ENCODE results near the gene SIRT2.

DNA sequence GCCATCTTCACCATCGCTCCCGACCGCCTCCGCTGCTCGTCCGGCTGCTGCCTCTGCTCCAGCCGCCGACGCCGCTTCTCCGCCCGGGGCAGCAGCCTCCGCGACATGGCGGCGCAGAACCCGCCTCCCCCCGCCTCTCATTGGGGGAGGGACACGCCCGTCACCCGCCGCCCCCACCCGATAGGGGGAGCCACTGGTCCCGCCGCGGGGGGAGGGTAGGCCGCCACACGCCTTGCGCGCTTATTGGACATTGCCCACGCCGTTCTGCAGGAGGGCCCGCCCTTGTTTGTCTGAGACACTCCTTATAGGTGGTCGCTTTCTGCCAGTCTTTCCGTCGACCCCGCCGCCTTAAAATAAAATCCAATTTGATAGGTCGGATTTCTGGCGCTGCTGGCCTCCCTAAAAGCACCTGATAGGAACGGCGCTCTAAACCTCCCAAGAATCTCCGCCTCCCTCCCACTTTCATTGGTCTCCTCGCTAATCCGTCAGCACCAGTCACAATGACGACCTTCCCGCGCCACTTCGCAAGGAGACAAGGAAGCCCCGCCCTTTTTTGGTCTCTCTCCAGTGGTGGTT is 49.5 kb downstream of the SIRT2 start, which contains the start of gene HNRNPL:
- no peak for TF ChIP-seq EP300 (IDR thresholded peaks at IDR 0.05; ENCODE audit: low read depth in 2 of 2, low read length in 2 of 2)
- TF ChIP-seq EP300 (CRISPR knock-in tag; IDR thresholded peaks at IDR 0.05; ENCODE audit: borderline replicate concordance) = no peak
- TF ChIP-seq, protein P1, sequence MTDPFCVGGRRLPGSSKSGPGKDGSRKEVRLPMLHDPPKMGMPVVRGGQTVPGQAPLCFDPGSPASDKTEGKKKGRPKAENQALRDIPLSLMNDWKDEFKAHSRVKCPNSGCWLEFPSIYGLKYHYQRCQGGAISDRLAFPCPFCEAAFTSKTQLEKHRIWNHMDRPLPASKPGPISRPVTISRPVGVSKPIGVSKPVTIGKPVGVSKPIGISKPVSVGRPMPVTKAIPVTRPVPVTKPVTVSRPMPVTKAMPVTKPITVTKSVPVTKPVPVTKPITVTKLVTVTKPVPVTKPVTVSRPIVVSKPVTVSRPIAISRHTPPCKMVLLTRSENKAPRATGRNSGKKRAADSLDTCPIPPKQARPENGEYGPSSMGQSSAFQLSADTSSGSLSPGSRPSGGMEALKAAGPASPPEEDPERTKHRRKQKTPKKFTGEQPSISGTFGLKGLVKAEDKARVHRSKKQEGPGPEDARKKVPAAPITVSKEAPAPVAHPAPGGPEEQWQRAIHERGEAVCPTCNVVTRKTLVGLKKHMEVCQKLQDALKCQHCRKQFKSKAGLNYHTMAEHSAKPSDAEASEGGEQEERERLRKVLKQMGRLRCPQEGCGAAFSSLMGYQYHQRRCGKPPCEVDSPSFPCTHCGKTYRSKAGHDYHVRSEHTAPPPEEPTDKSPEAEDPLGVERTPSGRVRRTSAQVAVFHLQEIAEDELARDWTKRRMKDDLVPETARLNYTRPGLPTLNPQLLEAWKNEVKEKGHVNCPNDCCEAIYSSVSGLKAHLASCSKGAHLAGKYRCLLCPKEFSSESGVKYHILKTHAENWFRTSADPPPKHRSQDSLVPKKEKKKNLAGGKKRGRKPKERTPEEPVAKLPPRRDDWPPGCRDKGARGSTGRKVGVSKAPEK (CRISPR knock-in tag; IDR thresholded peaks at IDR 0.05; ENCODE audit: borderline replicate concordance) = no peak
- TF ChIP-seq SMC3 (IDR thresholded peaks at IDR 0.05; ENCODE audit: low read length) = no peak
- TF ChIP-seq POLR2A (IDR thresholded peaks at IDR 0.05; ENCODE audit: insufficient read depth in 1 of 2, low read depth in 2 of 2, low read length in 2 of 2) = peak; percentile 67 to 80; a peak in 3 of 4 replicates
- peak; percentile 3; the same call in 1 of the 2 replicates for TF ChIP-seq RAD21 (CRISPR knock-in tag; IDR thresholded peaks at IDR 0.05)
- TF ChIP-seq POGZ (CRISPR knock-in tag; IDR thresholded peaks at IDR 0.05) = no peak
- no peak for TF ChIP-seq MYC (CRISPR knock-in tag; IDR thresholded peaks at IDR 0.05; ENCODE audit: borderline replicate concordance)
- TF ChIP-seq ZNF547 (CRISPR knock-in tag; IDR thresholded peaks at IDR 0.05) = no peak
- TF ChIP-seq, protein P2, sequence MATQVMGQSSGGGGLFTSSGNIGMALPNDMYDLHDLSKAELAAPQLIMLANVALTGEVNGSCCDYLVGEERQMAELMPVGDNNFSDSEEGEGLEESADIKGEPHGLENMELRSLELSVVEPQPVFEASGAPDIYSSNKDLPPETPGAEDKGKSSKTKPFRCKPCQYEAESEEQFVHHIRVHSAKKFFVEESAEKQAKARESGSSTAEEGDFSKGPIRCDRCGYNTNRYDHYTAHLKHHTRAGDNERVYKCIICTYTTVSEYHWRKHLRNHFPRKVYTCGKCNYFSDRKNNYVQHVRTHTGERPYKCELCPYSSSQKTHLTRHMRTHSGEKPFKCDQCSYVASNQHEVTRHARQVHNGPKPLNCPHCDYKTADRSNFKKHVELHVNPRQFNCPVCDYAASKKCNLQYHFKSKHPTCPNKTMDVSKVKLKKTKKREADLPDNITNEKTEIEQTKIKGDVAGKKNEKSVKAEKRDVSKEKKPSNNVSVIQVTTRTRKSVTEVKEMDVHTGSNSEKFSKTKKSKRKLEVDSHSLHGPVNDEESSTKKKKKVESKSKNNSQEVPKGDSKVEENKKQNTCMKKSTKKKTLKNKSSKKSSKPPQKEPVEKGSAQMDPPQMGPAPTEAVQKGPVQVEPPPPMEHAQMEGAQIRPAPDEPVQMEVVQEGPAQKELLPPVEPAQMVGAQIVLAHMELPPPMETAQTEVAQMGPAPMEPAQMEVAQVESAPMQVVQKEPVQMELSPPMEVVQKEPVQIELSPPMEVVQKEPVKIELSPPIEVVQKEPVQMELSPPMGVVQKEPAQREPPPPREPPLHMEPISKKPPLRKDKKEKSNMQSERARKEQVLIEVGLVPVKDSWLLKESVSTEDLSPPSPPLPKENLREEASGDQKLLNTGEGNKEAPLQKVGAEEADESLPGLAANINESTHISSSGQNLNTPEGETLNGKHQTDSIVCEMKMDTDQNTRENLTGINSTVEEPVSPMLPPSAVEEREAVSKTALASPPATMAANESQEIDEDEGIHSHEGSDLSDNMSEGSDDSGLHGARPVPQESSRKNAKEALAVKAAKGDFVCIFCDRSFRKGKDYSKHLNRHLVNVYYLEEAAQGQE (IDR thresholded peaks at IDR 0.05; ENCODE audit: borderline replicate concordance in 1 of 2, low read depth in 1 of 2, low read length in 2 of 2) = peak in 1 of 2 experiments; percentile 24; a peak in 1 of 4 replicates
- TF ChIP-seq, protein P3, sequence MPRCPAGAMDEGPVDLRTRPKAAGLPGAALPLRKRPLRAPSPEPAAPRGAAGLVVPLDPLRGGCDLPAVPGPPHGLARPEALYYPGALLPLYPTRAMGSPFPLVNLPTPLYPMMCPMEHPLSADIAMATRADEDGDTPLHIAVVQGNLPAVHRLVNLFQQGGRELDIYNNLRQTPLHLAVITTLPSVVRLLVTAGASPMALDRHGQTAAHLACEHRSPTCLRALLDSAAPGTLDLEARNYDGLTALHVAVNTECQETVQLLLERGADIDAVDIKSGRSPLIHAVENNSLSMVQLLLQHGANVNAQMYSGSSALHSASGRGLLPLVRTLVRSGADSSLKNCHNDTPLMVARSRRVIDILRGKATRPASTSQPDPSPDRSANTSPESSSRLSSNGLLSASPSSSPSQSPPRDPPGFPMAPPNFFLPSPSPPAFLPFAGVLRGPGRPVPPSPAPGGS (CRISPR knock-in tag; IDR thresholded peaks at IDR 0.05) = no peak; the same call in 1 of the 2 replicates
- no peak for TF ChIP-seq KDM1A (CRISPR knock-in tag; IDR thresholded peaks at IDR 0.05)
- TF ChIP-seq, protein P4, sequence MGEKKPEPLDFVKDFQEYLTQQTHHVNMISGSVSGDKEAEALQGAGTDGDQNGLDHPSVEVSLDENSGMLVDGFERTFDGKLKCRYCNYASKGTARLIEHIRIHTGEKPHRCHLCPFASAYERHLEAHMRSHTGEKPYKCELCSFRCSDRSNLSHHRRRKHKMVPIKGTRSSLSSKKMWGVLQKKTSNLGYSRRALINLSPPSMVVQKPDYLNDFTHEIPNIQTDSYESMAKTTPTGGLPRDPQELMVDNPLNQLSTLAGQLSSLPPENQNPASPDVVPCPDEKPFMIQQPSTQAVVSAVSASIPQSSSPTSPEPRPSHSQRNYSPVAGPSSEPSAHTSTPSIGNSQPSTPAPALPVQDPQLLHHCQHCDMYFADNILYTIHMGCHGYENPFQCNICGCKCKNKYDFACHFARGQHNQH (CRISPR knock-in tag; IDR thresholded peaks at IDR 0.05) = no peak; the same call in 1 of the 2 replicates
- no peak; the same call in 1 of the 2 replicates for TF ChIP-seq BHLHE40 (IDR thresholded peaks at IDR 0.05; ENCODE audit: low read length)

Measured in HepG2 (cell line).